HG03558 (cell line): ENCODE data around the gene ZNHIT3.
"Not testable (repeated sequence)": the region's sequence is repeated elsewhere in the genome, so short reads cannot be mapped to it uniquely, and the experiment has no call there.

ENCODE experiments used
- ATAC-seq: cut with Tn5 transposase; IDR thresholded peaks from one replicate; pipeline ENCODE4 v1.9.1; 2021; ENCODE audit warnings: moderate number of reproducible peaks; ENCODE audit not compliant: unreplicated experiment; ENCODE audit errors: extremely low read depth

The ZNHIT3 gene

DNA sequence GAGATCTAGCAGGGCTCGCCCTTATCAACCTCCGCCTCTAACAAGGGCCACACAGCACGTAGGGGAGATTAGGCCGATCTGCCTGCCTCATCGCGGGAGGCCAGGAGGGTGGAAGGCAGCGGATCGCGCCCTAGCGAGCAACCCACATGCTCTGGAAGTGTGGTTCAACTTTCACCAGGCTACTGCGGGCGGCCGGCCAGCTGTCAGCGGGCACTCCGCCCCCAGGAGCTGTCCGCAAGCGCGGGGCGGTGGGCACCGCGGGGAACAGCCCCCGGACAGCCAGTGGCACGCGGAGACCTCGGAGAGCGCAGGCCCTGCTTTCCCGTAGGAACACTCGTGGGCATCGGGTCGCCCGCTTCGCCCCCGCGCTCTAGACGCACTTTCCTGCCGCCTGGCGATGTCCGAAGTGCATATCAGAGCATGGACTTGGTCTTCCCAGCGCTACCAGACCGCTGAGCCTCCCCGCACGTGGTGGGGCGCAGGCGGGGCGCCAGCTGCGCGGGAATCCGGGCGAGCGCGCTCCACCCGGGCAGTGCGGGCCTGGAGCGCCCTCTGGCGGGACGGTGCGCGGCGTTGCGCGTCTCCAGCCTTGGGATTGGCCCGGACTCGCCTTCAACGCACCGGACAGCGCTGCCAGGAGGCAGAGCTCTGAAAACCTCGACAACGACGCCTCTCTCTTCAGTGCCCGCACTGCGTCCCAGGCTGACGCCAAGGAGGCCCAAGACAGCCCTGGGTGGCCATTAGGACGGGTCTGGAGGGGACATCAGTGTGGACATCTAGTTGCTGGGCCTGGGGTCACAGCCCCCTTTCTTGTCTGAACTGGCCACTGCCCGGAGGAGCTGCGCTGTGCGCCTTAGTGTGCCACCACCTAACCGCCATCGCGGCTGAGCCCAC is 3.6 kb upstream of the ZNHIT3 start:
- ATAC-seq: no peak

GRCh38 chr17:36484021-36484420 is 2.5 kb upstream of the ZNHIT3 start:
- ATAC-seq: not testable (repeated sequence)

- ATAC-seq: no peak
These were observed 1.5 kb upstream of the ZNHIT3 start for GRCh38 chr17:36485027-36485426.

DNA sequence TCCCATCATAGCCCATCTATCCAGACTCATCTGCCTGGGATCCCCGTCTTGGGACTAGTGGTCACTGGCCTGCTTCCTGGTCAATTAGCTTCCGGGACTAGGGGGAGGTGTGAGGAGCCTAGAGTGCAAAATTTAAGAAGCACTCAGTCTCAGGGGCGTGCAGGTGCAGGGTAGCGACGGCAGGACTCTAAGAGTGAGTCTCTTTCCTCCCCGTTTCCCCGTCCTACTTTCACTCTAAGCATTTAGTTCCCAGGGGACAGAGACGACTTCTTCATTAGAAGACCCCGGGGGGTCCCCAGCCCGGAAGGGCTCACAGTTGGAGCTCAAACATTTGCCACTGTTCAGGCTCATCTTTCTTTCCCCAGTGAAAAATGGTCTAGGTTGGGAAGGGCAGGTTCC is 677 bp upstream of the ZNHIT3 start:
- no peak for ATAC-seq

GRCh38 chr17:36493956-36494355 is 7.5 kb downstream of the ZNHIT3 start:
- ATAC-seq: no peak

DNA sequence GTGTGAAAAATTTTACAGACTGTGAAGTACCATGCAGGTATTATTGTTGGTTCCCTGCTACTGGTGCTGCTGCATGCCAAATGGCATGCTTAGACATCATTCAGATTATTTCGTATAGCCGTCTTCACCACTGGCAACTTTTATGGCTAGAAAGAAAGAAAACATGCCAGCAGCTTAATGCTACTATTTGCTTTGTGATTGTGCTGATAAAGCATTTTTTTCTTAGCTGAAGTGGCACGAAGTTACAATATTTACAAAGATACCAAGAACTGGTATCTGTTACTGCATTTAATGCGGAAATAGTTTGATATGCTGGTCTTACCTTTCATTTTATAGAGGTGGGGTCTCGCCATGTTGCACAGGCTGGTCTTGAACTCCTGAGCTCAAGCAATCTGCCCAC is 8.2 kb downstream of the ZNHIT3 start:
- no peak for ATAC-seq

DNA sequence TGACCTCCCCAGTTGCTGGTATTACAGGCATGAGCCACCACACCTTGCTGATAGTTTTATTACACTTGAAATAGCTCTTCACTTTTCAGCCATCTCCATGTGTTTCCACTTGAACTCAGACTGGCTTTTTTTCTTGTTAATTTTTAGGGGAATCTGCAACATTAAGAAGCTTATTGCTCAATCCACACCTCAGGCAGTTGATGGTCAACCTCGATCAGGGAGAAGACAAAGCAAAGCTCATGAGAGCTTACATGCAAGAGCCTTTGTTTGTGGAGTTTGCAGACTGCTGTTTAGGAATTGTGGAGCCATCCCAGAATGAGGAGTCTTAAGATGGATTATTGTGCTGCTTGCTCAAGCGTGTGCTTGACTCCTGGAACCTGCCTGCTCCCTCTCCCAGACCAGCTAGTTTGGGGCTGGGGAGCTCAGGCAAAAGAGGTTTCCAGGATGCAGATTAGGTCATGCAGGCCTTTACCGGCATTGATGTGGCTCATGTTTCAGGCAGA is 8.6 kb downstream of the ZNHIT3 start:
- no peak for ATAC-seq

DNA sequence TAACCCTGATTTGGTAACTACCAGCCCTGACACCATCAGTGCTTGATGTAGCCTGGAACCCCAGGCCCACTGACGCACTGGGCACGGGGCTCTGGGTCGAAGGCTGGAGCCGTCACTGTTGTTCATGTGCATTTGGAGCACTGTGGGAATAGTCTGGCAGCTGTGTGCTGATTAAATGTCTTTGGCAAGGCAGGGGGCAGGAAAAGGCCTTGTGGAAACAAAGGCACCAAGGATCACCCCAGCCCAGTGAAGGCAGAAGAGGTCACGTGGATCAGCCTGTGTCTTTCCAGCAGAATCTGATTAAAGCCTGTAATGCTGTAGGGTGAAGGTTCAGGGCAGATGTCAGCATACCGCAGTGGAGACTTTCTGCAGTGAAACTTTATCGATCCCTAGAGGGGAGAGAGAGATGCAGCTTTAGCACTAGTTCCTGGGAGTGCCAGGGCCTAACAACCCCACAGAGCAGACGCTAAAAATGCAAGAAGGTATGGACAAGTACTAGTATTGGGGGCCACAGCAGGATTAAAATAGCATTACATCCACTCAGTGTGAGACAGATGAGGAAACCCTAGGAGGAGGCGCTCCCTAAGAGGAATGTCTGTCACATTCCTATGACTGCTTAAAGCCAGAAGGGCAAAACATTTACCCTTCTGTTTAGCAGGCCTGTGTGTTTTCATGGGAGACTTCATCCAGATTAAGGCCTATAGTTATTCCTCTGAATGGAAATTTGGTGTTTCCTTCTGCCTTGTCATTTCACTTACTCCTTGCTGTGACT is 9.7 kb downstream of the ZNHIT3 start:
- no peak for ATAC-seq

DNA sequence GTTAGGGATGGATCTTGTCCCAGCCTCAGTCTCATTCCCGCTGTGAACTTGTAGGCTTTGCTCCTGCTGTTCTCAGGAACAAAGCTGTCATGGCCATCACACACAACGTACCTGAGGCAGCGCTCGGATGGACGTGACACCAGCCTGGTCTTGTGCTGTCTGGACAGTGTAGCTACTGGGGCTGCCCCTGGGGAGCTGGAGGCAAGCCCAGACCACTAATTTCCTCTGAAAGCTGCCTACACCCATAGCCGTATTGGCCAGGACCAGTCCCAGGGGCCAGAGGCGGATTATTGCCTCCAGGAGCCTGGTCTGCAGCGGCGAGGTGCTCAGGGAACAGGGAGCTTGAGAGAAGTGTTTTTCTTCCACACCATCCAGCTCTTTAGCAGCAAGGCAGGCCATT is 11.7 kb downstream of the ZNHIT3 start:
- no peak for ATAC-seq

- ATAC-seq: no peak
These were observed 12.2 kb downstream of the ZNHIT3 start for GRCh38 chr17:36498560-36499300.

DNA sequence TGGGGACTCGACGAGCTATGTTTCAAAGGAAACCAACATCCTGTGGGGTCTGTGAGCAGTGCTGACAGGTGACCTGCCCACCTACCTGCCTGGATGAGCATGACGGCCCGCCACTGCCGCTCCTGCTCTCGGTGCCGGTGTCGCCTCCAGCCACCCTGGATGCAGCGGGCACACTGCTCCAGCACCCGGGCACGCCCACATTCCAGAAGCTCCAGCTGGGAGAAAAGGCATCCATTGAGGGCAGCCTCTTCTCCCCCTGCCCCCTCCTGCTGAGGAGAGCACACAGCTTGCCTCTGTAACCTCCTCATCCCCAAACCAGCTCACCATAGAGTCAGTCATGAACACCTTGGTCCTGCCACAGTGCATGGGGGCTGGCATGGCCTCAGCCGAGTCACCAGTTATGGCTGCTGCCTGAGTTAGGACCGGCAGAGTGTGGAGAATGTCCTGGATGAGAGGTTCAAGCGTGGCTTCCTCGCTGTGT is 14.3 kb downstream of the ZNHIT3 start:
- no peak for ATAC-seq

DNA sequence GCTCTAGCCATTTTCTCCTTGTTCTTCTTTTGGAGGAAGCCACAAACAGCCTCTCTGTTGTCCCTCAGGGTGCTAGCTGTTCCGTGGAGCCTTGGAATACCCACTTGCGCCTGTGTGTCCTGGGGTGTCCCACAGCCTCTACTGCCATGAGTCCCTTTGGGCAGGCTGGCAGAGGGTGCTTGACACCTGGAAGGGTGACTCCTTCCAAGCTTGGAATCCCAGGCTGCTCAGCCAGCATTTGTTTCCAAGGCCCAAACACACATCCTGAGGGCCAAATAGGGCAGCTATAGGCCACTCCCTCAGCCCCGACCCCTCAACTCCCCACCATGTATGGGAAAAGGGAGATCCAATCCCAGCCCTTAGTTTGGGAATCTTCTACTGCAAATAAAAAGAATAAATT is 14.9 kb downstream of the ZNHIT3 start:
- ATAC-seq: no peak

- no peak for ATAC-seq
These were observed 15.5 kb downstream of the ZNHIT3 start for GRCh38 chr17:36501963-36502362.

GRCh38 chr17:36503456-36504155 is 17.1 kb downstream of the ZNHIT3 start:
- no peak for ATAC-seq

GRCh38 chr17:36504156-36504545 is 17.7 kb downstream of the ZNHIT3 start:
- ATAC-seq: no peak

DNA sequence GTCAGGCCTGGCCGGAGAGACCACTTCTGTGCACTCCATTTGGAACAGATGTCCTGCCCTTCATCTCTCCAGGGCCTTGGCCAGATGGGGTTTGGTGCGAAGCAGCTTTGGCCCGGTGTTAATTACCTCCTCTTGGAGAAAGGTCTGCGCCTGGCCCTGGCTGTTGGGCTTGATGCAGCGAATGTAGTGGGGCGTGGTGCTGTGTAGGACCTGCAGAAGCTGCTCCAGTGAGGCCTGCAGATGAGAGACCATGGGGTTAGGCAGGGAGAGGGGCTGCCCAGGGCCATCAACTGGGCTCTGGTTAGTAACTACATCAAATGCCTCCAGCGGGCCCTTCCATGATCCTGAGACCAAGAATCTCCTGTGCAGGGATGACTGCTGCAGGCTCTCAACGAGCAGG is 18.7 kb downstream of the ZNHIT3 start:
- no peak for ATAC-seq

GRCh38 chr17:36506249-36506826 is 19.9 kb downstream of the ZNHIT3 start:
- ATAC-seq: no peak

GRCh38 chr17:36506831-36507230 is 20.4 kb downstream of the ZNHIT3 start:
- no peak for ATAC-seq

DNA sequence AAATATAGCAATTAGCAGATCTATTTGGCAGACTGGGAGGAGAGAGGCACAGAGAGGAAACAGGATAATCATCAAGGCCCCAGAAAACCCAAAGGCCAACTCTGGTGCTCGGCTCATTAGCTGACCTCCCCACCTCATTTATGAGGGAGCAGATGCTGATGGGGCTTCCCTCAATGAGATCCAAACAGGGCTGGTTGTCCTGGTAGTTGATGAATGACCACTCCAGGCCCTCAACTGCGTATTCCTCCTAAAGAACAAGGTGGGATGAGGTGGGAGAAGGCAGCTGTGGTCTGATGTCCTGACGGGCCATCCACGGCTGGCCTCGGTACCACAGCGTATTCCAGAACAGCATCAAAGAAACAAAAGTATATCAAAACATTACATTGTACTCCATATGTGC is 20.8 kb downstream of the ZNHIT3 start:
- ATAC-seq: no peak

DNA sequence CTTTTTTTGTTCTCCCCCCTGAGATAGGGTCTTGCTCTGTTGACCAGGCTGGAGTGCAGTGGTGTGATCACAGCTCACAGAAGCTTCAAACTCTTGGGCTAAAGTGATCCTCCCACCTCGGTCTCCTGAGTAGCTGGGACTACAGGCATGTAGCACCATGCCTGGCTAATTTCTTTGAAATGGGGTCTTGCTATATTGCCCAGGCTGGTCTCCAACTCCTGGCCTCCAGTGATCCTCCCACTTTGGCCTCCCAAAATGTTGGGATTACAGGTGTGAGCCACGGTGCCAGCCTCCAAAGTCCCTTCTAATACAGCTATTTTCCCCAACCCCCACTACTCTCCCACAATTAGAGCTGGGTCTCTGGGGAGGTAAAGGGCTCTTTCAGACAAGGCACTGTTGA is 22.0 kb downstream of the ZNHIT3 start:
- not testable (repeated sequence) for ATAC-seq
